GM23338 (cell line): ENCODE measurements around the gene TPRG1.

Experiments
- CREB1 ChIP-seq: fragments of 250-450 bp; sonication (Bioruptor Pico); IDR thresholded peaks from 2 replicates; pipeline ENCODE4 v1.5.0; 2020; ENCODE audit warnings: low read depth, mild to moderate bottlenecking, moderate library complexity
- ETS1 ChIP-seq: IDR thresholded peaks from 2 replicates; pipeline ENCODE4 v1.6.1; 2016; ENCODE audit warnings: antibody characterized with exemption
- EZH2 ChIP-seq: fragments of 200-600 bp; sonication (generic); IDR thresholded peaks from one replicate; pipeline ENCODE4 v1.8.0; 2017; ENCODE audit warnings: antibody characterized with exemption, mild to moderate bottlenecking, low read depth; ENCODE audit not compliant: unreplicated experiment
- EZH2phosphoT487 ChIP-seq: fragments of 200-600 bp; sonication (generic); IDR thresholded peaks from one replicate; pipeline ENCODE4 v1.8.1; 2018; ENCODE audit warnings: antibody characterized with exemption; ENCODE audit not compliant: unreplicated experiment
- JUNB ChIP-seq: IDR thresholded peaks from one replicate; pipeline ENCODE4 v1.6.1; 2016; ENCODE audit warnings: antibody characterized with exemption; ENCODE audit not compliant: unreplicated experiment
- NANOG ChIP-seq: IDR thresholded peaks from 2 replicates; pipeline ENCODE4 v1.6.1; 2016; ENCODE audit warnings: antibody characterized with exemption, borderline replicate concordance
- POLR2AphosphoS5 ChIP-seq: IDR thresholded peaks from 2 replicates; pipeline ENCODE4 v1.6.1; 2016; ENCODE audit warnings: antibody characterized with exemption, low read depth
- ZNF331 ChIP-seq: fragments of 250-450 bp; sonication (Bioruptor Pico); IDR thresholded peaks from 2 replicates; pipeline ENCODE4 v1.5.0; 2020; ENCODE audit warnings: low read depth, mild to moderate bottlenecking, moderate library complexity
- TF ChIP-seq, protein P1 (sequence below), 2 experiments: fragments of 200-600 bp in 1 of 2; sonication (generic) in 1 of 2; conservative IDR thresholded peaks; 2 replicates each; pipeline versions ENCODE4 v1.5.1 to v1.6.1; 2016 to 2017; ENCODE audit warnings: antibody characterized with exemption in 2 of 2, low read depth in 2 of 2, mild to moderate bottlenecking in 2 of 2, moderate library complexity in 1 of 2
- TF ChIP-seq, protein P2 (sequence below): IDR thresholded peaks from one replicate; pipeline ENCODE4 v1.6.1; 2018; ENCODE audit warnings: antibody characterized with exemption; ENCODE audit not compliant: unreplicated experiment
- TF ChIP-seq, protein P3 (sequence below): fragments of 250-450 bp; sonication (Bioruptor Pico); IDR thresholded peaks from 2 replicates; pipeline ENCODE4 v1.5.0; 2020; ENCODE audit warnings: mild to moderate bottlenecking, moderate library complexity

DNA sequence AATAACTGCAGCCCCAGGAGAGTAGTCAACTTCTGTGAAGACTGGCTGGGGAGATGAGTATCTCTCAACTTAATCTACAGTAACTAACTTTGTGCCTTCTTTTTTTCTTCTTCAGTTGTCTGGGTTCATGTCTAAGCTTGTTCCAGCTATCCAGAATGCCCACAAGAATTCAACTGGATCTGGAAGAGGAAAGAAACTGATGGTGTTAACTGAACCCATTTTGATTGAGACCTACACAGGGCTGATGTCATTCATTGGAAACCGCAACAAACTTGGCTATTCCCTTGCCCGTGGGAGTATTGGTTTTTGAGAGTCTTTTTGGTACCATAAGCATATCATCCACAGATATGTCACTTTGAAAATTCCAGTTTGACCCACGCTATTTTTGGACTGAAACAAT, 148.7 kb downstream of the TPRG1 start:
- TF ChIP-seq, protein P1, sequence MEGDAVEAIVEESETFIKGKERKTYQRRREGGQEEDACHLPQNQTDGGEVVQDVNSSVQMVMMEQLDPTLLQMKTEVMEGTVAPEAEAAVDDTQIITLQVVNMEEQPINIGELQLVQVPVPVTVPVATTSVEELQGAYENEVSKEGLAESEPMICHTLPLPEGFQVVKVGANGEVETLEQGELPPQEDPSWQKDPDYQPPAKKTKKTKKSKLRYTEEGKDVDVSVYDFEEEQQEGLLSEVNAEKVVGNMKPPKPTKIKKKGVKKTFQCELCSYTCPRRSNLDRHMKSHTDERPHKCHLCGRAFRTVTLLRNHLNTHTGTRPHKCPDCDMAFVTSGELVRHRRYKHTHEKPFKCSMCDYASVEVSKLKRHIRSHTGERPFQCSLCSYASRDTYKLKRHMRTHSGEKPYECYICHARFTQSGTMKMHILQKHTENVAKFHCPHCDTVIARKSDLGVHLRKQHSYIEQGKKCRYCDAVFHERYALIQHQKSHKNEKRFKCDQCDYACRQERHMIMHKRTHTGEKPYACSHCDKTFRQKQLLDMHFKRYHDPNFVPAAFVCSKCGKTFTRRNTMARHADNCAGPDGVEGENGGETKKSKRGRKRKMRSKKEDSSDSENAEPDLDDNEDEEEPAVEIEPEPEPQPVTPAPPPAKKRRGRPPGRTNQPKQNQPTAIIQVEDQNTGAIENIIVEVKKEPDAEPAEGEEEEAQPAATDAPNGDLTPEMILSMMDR (conservative IDR thresholded peaks at IDR 0.05; ENCODE audit: low read depth in 2 of 2) = no peak
- TF ChIP-seq, protein P2, sequence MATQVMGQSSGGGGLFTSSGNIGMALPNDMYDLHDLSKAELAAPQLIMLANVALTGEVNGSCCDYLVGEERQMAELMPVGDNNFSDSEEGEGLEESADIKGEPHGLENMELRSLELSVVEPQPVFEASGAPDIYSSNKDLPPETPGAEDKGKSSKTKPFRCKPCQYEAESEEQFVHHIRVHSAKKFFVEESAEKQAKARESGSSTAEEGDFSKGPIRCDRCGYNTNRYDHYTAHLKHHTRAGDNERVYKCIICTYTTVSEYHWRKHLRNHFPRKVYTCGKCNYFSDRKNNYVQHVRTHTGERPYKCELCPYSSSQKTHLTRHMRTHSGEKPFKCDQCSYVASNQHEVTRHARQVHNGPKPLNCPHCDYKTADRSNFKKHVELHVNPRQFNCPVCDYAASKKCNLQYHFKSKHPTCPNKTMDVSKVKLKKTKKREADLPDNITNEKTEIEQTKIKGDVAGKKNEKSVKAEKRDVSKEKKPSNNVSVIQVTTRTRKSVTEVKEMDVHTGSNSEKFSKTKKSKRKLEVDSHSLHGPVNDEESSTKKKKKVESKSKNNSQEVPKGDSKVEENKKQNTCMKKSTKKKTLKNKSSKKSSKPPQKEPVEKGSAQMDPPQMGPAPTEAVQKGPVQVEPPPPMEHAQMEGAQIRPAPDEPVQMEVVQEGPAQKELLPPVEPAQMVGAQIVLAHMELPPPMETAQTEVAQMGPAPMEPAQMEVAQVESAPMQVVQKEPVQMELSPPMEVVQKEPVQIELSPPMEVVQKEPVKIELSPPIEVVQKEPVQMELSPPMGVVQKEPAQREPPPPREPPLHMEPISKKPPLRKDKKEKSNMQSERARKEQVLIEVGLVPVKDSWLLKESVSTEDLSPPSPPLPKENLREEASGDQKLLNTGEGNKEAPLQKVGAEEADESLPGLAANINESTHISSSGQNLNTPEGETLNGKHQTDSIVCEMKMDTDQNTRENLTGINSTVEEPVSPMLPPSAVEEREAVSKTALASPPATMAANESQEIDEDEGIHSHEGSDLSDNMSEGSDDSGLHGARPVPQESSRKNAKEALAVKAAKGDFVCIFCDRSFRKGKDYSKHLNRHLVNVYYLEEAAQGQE = no peak
- TF ChIP-seq EZH2phosphoT487 = no peak
- TF ChIP-seq POLR2AphosphoS5 = no peak
- TF ChIP-seq JUNB = no peak
- no peak for TF ChIP-seq CREB1 (CRISPR knock-in tag)
- TF ChIP-seq EZH2 = no peak
- TF ChIP-seq, protein P3, sequence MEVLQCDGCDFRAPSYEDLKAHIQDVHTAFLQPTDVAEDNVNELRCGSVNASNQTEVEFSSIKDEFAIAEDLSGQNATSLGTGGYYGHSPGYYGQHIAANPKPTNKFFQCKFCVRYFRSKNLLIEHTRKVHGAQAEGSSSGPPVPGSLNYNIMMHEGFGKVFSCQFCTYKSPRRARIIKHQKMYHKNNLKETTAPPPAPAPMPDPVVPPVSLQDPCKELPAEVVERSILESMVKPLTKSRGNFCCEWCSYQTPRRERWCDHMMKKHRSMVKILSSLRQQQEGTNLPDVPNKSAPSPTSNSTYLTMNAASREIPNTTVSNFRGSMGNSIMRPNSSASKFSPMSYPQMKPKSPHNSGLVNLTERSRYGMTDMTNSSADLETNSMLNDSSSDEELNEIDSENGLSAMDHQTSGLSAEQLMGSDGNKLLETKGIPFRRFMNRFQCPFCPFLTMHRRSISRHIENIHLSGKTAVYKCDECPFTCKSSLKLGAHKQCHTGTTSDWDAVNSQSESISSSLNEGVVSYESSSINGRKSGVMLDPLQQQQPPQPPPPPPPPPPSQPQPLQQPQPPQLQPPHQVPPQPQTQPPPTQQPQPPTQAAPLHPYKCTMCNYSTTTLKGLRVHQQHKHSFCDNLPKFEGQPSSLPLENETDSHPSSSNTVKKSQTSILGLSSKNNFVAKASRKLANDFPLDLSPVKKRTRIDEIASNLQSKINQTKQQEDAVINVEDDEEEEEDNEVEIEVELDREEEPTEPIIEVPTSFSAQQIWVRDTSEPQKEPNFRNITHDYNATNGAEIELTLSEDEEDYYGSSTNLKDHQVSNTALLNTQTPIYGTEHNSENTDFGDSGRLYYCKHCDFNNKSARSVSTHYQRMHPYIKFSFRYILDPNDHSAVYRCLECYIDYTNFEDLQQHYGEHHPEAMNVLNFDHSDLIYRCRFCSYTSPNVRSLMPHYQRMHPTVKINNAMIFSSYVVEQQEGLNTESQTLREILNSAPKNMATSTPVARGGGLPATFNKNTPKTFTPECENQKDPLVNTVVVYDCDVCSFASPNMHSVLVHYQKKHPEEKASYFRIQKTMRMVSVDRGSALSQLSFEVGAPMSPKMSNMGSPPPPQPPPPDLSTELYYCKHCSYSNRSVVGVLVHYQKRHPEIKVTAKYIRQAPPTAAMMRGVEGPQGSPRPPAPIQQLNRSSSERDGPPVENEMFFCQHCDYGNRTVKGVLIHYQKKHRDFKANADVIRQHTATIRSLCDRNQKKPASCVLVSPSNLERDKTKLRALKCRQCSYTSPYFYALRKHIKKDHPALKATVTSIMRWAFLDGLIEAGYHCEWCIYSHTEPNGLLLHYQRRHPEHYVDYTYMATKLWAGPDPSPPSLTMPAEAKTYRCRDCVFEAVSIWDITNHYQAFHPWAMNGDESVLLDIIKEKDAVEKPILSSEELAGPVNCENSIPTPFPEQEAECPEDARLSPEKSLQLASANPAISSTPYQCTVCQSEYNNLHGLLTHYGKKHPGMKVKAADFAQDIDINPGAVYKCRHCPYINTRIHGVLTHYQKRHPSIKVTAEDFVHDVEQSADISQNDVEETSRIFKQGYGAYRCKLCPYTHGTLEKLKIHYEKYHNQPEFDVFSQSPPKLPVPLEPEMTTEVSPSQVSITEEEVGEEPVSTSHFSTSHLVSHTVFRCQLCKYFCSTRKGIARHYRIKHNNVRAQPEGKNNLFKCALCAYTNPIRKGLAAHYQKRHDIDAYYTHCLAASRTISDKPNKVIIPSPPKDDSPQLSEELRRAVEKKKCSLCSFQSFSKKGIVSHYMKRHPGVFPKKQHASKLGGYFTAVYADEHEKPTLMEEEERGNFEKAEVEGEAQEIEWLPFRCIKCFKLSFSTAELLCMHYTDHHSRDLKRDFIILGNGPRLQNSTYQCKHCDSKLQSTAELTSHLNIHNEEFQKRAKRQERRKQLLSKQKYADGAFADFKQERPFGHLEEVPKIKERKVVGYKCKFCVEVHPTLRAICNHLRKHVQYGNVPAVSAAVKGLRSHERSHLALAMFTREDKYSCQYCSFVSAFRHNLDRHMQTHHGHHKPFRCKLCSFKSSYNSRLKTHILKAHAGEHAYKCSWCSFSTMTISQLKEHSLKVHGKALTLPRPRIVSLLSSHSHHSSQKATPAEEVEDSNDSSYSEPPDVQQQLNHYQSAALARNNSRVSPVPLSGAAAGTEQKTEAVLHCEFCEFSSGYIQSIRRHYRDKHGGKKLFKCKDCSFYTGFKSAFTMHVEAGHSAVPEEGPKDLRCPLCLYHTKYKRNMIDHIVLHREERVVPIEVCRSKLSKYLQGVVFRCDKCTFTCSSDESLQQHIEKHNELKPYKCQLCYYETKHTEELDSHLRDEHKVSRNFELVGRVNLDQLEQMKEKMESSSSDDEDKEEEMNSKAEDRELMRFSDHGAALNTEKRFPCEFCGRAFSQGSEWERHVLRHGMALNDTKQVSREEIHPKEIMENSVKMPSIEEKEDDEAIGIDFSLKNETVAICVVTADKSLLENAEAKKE (CRISPR knock-in tag) = no peak
- TF ChIP-seq NANOG = no peak
- TF ChIP-seq ZNF331 (CRISPR knock-in tag) = no peak
- no peak for TF ChIP-seq ETS1
